ENCODE measurements around the gene MRPL18.

DNA sequence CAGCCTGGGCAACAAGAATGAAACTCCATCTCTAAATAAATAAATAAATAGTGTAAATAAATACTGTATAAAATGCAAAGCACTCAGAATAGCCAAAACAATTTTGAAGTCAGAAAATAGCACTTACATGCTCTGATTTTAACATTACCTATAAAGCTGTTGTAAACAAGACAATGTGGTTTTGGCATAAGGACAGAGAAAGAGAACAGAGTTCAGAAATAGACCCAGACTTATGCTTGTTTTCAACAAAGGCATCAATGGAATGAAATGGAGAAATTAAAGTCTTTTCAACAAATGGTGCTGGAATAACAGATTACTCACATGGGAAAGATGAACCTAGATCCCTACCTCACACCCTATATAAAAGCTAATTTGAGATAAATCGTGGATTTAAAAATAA lies 18.1 kb upstream of the MRPL18 start:
- TF ChIP-seq, protein P1, sequence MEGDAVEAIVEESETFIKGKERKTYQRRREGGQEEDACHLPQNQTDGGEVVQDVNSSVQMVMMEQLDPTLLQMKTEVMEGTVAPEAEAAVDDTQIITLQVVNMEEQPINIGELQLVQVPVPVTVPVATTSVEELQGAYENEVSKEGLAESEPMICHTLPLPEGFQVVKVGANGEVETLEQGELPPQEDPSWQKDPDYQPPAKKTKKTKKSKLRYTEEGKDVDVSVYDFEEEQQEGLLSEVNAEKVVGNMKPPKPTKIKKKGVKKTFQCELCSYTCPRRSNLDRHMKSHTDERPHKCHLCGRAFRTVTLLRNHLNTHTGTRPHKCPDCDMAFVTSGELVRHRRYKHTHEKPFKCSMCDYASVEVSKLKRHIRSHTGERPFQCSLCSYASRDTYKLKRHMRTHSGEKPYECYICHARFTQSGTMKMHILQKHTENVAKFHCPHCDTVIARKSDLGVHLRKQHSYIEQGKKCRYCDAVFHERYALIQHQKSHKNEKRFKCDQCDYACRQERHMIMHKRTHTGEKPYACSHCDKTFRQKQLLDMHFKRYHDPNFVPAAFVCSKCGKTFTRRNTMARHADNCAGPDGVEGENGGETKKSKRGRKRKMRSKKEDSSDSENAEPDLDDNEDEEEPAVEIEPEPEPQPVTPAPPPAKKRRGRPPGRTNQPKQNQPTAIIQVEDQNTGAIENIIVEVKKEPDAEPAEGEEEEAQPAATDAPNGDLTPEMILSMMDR (IDR thresholded peaks at IDR 0.05; ENCODE audit: low read length), result no peak
- no peak for TF ChIP-seq EZH2 (optimal IDR thresholded peaks at IDR 0.05; ENCODE audit: low read depth, low read length)

All from MM.1S (cell line).